H9 (cell line): Measurements from ENCODE around the gene CCDC88C. TPM values are rescaled to one million over a fixed set of nuclear protein-coding genes. Genes with fewer than 3 reads are reported as not detected.

Experiments used
- DNase-seq: peaks from one replicate; pipeline ENCODE4 v3.0.0-alpha.2; 2017
- H2AFZ ChIP-seq: one replicate; pipeline ENCODE4 v1.6.1; 2013; ENCODE audit warnings: mild to moderate bottlenecking, low read length, control low read depth, moderate library complexity
- H2AK5ac ChIP-seq: 2 replicates; pipeline ENCODE4 v1.6.1; 2013; ENCODE audit warnings: low read length, control low read depth, mixed read lengths; ENCODE audit not compliant: insufficient read length
- H2BK120ac ChIP-seq: one replicate; pipeline ENCODE4 v1.6.1; 2013; ENCODE audit warnings: low read depth, mild to moderate bottlenecking, low read length, control low read depth, inconsistent platforms; ENCODE audit not compliant: poor library complexity, severe bottlenecking
- H2BK12ac ChIP-seq: 2 replicates; pipeline ENCODE4 v1.6.1; 2013; ENCODE audit warnings: low read length, control low read depth, mixed read lengths, low read depth; ENCODE audit not compliant: insufficient read length
- H2BK15ac ChIP-seq: 2 replicates; pipeline ENCODE4 v1.6.1; 2013; ENCODE audit warnings: low read depth, low read length, control low read depth
- H2BK20ac ChIP-seq: one replicate; pipeline ENCODE4 v1.6.1; 2013; ENCODE audit warnings: low read depth, mild to moderate bottlenecking, low read length, control low read depth, inconsistent platforms; ENCODE audit not compliant: poor library complexity, severe bottlenecking
- H2BK5ac ChIP-seq: 2 replicates; pipeline ENCODE4 v1.6.1; 2013; ENCODE audit warnings: low read length, control low read depth, mixed read lengths; ENCODE audit not compliant: insufficient read length
- H3K14ac ChIP-seq: 2 replicates; pipeline ENCODE4 v1.6.1; 2013; ENCODE audit warnings: low read length, control low read depth; ENCODE audit not compliant: insufficient read depth
- H3K18ac ChIP-seq: 2 replicates; pipeline ENCODE4 v1.6.1; 2013; ENCODE audit warnings: low read depth, mild to moderate bottlenecking, mixed read lengths, low read length, control low read depth; ENCODE audit not compliant: insufficient read length
- H3K23ac ChIP-seq: 2 replicates; pipeline ENCODE4 v1.6.1; 2013; ENCODE audit warnings: low read length, control low read depth, mixed read lengths, low read depth; ENCODE audit not compliant: insufficient read length
- H3K23me2 ChIP-seq: 2 replicates; pipeline ENCODE4 v1.6.1; 2013; ENCODE audit warnings: low read depth, mild to moderate bottlenecking, mixed read lengths, low read length, control low read depth; ENCODE audit not compliant: insufficient read length, poor library complexity, severe bottlenecking
- H3K27ac ChIP-seq: 2 replicates; pipeline ENCODE4 v1.5.1; 2013; ENCODE audit warnings: low read length, control low read depth, mixed read lengths, low read depth; ENCODE audit not compliant: insufficient read length
- H3K27me3 ChIP-seq: 2 replicates; pipeline ENCODE4 v1.6.1; 2013; ENCODE audit warnings: low read length, control low read depth, inconsistent platforms; ENCODE audit not compliant: insufficient read depth
- H3K4ac ChIP-seq: 2 replicates; pipeline ENCODE4 v1.6.1; 2013; ENCODE audit warnings: low read depth, mild to moderate bottlenecking, control low read depth, inconsistent platforms, low read length, moderate library complexity
- H3K4me1 ChIP-seq: 2 replicates; pipeline ENCODE4 v1.6.1; 2013; ENCODE audit warnings: low read length, control low read depth, inconsistent platforms; ENCODE audit not compliant: insufficient read depth
- H3K4me2 ChIP-seq: 2 replicates; pipeline ENCODE4 v1.6.1; 2013; ENCODE audit warnings: low read length, control low read depth, mixed read lengths; ENCODE audit not compliant: insufficient read length, insufficient read depth
- H3K56ac ChIP-seq: 2 replicates; pipeline ENCODE4 v1.6.1; 2013; ENCODE audit warnings: low read depth, mild to moderate bottlenecking, mixed read lengths, low read length, control low read depth; ENCODE audit not compliant: insufficient read length
- H3K79me1 ChIP-seq: 2 replicates; pipeline ENCODE4 v1.6.1; 2013; ENCODE audit warnings: low read depth, mild to moderate bottlenecking, moderate library complexity, low read length, control low read depth, inconsistent platforms; ENCODE audit not compliant: insufficient read depth, poor library complexity, severe bottlenecking
- H3K79me2 ChIP-seq: 2 replicates; pipeline ENCODE4 v1.6.1; 2013; ENCODE audit warnings: low read length, control low read depth, inconsistent platforms; ENCODE audit not compliant: insufficient read depth
- H3K9ac ChIP-seq: 2 replicates; pipeline ENCODE4 v1.6.1; 2013; ENCODE audit warnings: low read length, control low read depth, mixed read lengths; ENCODE audit not compliant: insufficient read length; ENCODE audit errors: extremely low read depth
- H3K9me3 ChIP-seq: one replicate; pipeline ENCODE4 v1.6.1; 2013; ENCODE audit warnings: low read depth, low read length, inconsistent platforms; ENCODE audit not compliant: control insufficient read depth
- H3T11ph ChIP-seq: one replicate; pipeline ENCODE4 v1.6.1; 2013; ENCODE audit warnings: mild to moderate bottlenecking, low read length, control low read depth, inconsistent platforms
- H4K20me1 ChIP-seq: one replicate; pipeline ENCODE4 v1.6.1; 2013; ENCODE audit not compliant: control insufficient read depth, insufficient read length, insufficient read depth
- H4K5ac ChIP-seq: 2 replicates; pipeline ENCODE4 v1.6.1; 2013; ENCODE audit warnings: low read depth, mild to moderate bottlenecking, mixed read lengths, low read length, control low read depth; ENCODE audit not compliant: insufficient read length
- H4K8ac ChIP-seq: replicated peaks from 2 replicates; pipeline ENCODE4 v1.6.1; 2013; ENCODE audit warnings: low read length, control low read depth, mixed read lengths, low read depth; ENCODE audit not compliant: insufficient read length
- H4K91ac ChIP-seq: 2 replicates; pipeline ENCODE4 v1.6.1; 2013; ENCODE audit warnings: low read depth, mild to moderate bottlenecking, moderate library complexity, mixed read lengths, low read length, control low read depth; ENCODE audit not compliant: insufficient read length
- H3K27ac Mint-ChIP-seq, 3 experiments: 2 replicates in 2 of 3; 3 replicates in 1 of 3; pipeline ENCODE4 v1.8.0; 2020 to 2021; ENCODE audit warnings: mixed read lengths in 3 of 3, mild to moderate bottlenecking in 1 of 3, moderate library complexity in 1 of 3
- H3K27me3 Mint-ChIP-seq: 2 replicates; pipeline ENCODE4 v1.8.0; 2021; ENCODE audit warnings: low read depth, mild to moderate bottlenecking, moderate library complexity, mixed read lengths
- H3K36me3 Mint-ChIP-seq, 3 experiments: 2 replicates in 2 of 3; 3 replicates in 1 of 3; pipeline ENCODE4 v1.8.0; 2020 to 2021; ENCODE audit warnings: low read depth in 3 of 3, mixed read lengths in 3 of 3; ENCODE audit not compliant: insufficient read depth in 1 of 3
- H3K4me1 Mint-ChIP-seq, 2 experiments: 2 replicates each; pipeline ENCODE4 v1.8.0; 2020; ENCODE audit warnings: mixed read lengths in 2 of 2
- H3K4me3 Mint-ChIP-seq, 2 experiments: 2 replicates in 1 of 2; 3 replicates in 1 of 2; pipeline ENCODE4 v1.8.0; 2020 to 2021; ENCODE audit warnings: mild to moderate bottlenecking in 2 of 2, mixed read lengths in 2 of 2, moderate library complexity in 1 of 2
- H3K9me3 Mint-ChIP-seq, 2 experiments: 2 replicates in 1 of 2; 3 replicates in 1 of 2; pipeline ENCODE4 v1.8.0; 2020; ENCODE audit warnings: mild to moderate bottlenecking in 2 of 2, mixed read lengths in 2 of 2, moderate library complexity in 1 of 2
- CTCF ChIP-seq: fragments of 200-600 bp; sonication (generic); conservative IDR thresholded peaks from 3 replicates; pipeline ENCODE4 v1.8.0; 2021; ENCODE audit warnings: antibody characterized with exemption, mild to moderate bottlenecking
- WGBS: extraction: QIAGEN DNeasy Blood & Tissue Kit; methylation state at CpG from one replicate; pipeline ENCODE4 v1.1.7; 2013; ENCODE audit warnings: missing lambda C conversion rate, low lambda C conversion rate, mixed read lengths; ENCODE audit not compliant: insufficient read length; ENCODE audit errors: extremely low coverage; 5-methylcytosine and 5-hydroxymethylcytosine counted together
- total RNA-seq: library from RNA; stranded (reverse); gene quantifications from 2 replicates; pipeline ENCODE4 v1.2.1, GENCODE V29; 2021

Gene CCDC88C
- total RNA-seq, 1 experiment from 2014 or later = 52.4 TPM

GRCh38 chr14:91375720-91376452 lies 41.7 kb downstream of the CCDC88C start:
- TF ChIP-seq CTCF = no peak
- Histone ChIP-seq H3K4me1 (peaks cover 4% of the 10 kb centered on the region; the same call in 1 of the 2 replicates), H4K91ac (no peak overlapping the region), H3K79me2 (peaks cover 5% of the 10 kb centered on the region; the same call in 1 of the 2 replicates), H3K14ac (peak overlapping the region; percentile 36; the same call in 1 of the 2 replicates), H2BK15ac (no peak overlapping the region), H3T11ph (no peak overlapping the region), H2BK20ac (no peak overlapping the region), H3K23ac (no peak overlapping the region), H4K5ac (no peak overlapping the region), H3K27ac (no peak overlapping the region), H3K56ac (no peak overlapping the region), H3K79me1 (peaks cover 3% of the 10 kb centered on the region), H3K9me3 (no peaks in the 10 kb centered on the region), H2AK5ac (no peak overlapping the region), H3K9ac (no peak overlapping the region), H2BK12ac (no peak overlapping the region), H3K4ac (no peak overlapping the region), H4K8ac (no peak overlapping the region), H3K18ac (no peak overlapping the region), H3K23me2 (no peaks in the 10 kb centered on the region), H2BK5ac (no peak overlapping the region), H3K27me3 (no peaks in the 10 kb centered on the region), H4K20me1 (peaks cover 2% of the 10 kb centered on the region), H2AFZ (no peak overlapping the region), H3K4me2 (no peak overlapping the region), H2BK120ac (no peak overlapping the region)
- DNase-seq = no peak
- H3K4me3 Mint-ChIP-seq = no peak overlapping the region
- H3K9me3 Mint-ChIP-seq = no peaks in the 10 kb centered on the region
- no peaks in the 10 kb centered on the region for H3K27me3 Mint-ChIP-seq
- H3K27ac Mint-ChIP-seq = peak overlapping the region; percentile 48 to 92 (median 89); a peak in 6 of 7 replicates
- peaks cover 0 to 8% (median 0%) of the 10 kb centered on the region in 3 experiments; a peak in 3 of 7 replicates for H3K36me3 Mint-ChIP-seq
- WGBS = no CpG with 5 or more reads among the region's 25 CpGs
- peaks cover 71 to 77% of the 10 kb centered on the region in 2 experiments for H3K4me1 Mint-ChIP-seq
